HepG2 (cell line): ENCODE measurements around the gene EEF1A1. TPM values are rescaled to one million over a fixed set of nuclear protein-coding genes. Genes with fewer than 3 reads are reported as not detected.

Experiments
- ARNTL ChIP-seq: sonication (generic); formaldehyde crosslinking; IDR thresholded peaks from 2 replicates; pipeline ENCODE4 v1.4.0; 2020; ENCODE audit warnings: mild to moderate bottlenecking, missing genetic modification reagents
- ATF4 ChIP-seq, 2 experiments: fragments of 450-650 bp in 1 of 2; sonication (generic) in 1 of 2; formaldehyde crosslinking; IDR thresholded peaks; 2 replicates each; pipeline versions ENCODE4 v1.5.0 to v1.8.0; 2020 to 2022; ENCODE audit warnings: mild to moderate bottlenecking in 1 of 2, missing genetic modification reagents in 1 of 2
- BCL6 ChIP-seq: IDR thresholded peaks from 2 replicates; pipeline ENCODE4 v1.6.1; 2016; ENCODE audit warnings: missing genetic modification reagents, missing compliant biosample characterization
- CREB1 ChIP-seq, 2 experiments: fragments of 450-650 bp in 1 of 2; IDR thresholded peaks; 2 replicates each; pipeline ENCODE4 v1.6.1; 2016 to 2017; ENCODE audit warnings: control low read depth in 1 of 2, mild to moderate bottlenecking in 1 of 2, missing compliant biosample characterization in 1 of 2, missing genetic modification characterization in 1 of 2
- DBP ChIP-seq: sonication (generic); formaldehyde crosslinking; IDR thresholded peaks from 2 replicates; pipeline ENCODE4 v1.4.0; 2020; ENCODE audit warnings: missing genetic modification reagents; ENCODE audit errors: not compliant biosample characterization
- GFI1 ChIP-seq: sonication (generic); formaldehyde crosslinking; IDR thresholded peaks from 2 replicates; pipeline ENCODE4 v1.5.0; 2020; ENCODE audit warnings: missing genetic modification reagents, mild to moderate bottlenecking, borderline replicate concordance
- HNRNPH1 ChIP-seq: fragments of 200-400 bp; formaldehyde crosslinking; optimal IDR thresholded peaks from 2 replicates; pipeline ENCODE3; 2017; ENCODE audit warnings: mild to moderate bottlenecking, low read depth, low read length
- JARID2 ChIP-seq: sonication (generic); formaldehyde crosslinking; IDR thresholded peaks from 2 replicates; pipeline ENCODE4 v1.8.1; 2023; ENCODE audit warnings: missing genetic modification reagents, inconsistent platforms; ENCODE audit not compliant: insufficient replicate concordance
- MIXL1 ChIP-seq: IDR thresholded peaks from 2 replicates; pipeline ENCODE4 v1.6.1; 2016
- NCOA1 ChIP-seq: sonication (generic); formaldehyde crosslinking; IDR thresholded peaks from 2 replicates; pipeline ENCODE4 v1.9.0; 2021; ENCODE audit warnings: missing genetic modification reagents
- PHF21A ChIP-seq: sonication (generic); formaldehyde crosslinking; IDR thresholded peaks from 2 replicates; pipeline ENCODE4 v1.5.0; 2020; ENCODE audit warnings: mild to moderate bottlenecking, missing genetic modification reagents
- TFDP2 ChIP-seq: sonication (generic); formaldehyde crosslinking; IDR thresholded peaks from 2 replicates; pipeline ENCODE4 v1.4.0; 2020; ENCODE audit warnings: missing genetic modification reagents
- ZBTB4 ChIP-seq: sonication (generic); formaldehyde crosslinking; IDR thresholded peaks from 2 replicates; pipeline ENCODE4 v1.4.0; 2020; ENCODE audit warnings: missing genetic modification reagents, mild to moderate bottlenecking, borderline replicate concordance
- ZMAT5 ChIP-seq: sonication (generic); formaldehyde crosslinking; IDR thresholded peaks from 2 replicates; pipeline ENCODE4 v1.5.0; 2020; ENCODE audit warnings: mild to moderate bottlenecking, low read depth, missing genetic modification reagents, borderline replicate concordance
- ZNF101 ChIP-seq: sonication (generic); formaldehyde crosslinking; IDR thresholded peaks from 2 replicates; pipeline ENCODE4 v1.4.0; 2020; ENCODE audit warnings: mild to moderate bottlenecking, low read depth, missing genetic modification reagents, borderline replicate concordance
- ZNF18 ChIP-seq: sonication (generic); formaldehyde crosslinking; IDR thresholded peaks from 2 replicates; pipeline ENCODE4 v1.8.0; 2022; ENCODE audit warnings: mild to moderate bottlenecking, missing genetic modification reagents; ENCODE audit not compliant: insufficient replicate concordance
- ZNF670 ChIP-seq: sonication (generic); formaldehyde crosslinking; IDR thresholded peaks from 2 replicates; pipeline ENCODE4 v1.8.0; 2022; ENCODE audit warnings: mild to moderate bottlenecking, missing genetic modification reagents, borderline replicate concordance
- ZNF713 ChIP-seq: sonication (generic); formaldehyde crosslinking; IDR thresholded peaks from 2 replicates; pipeline ENCODE4 v1.4.0; 2020; ENCODE audit warnings: mild to moderate bottlenecking, missing genetic modification reagents
- polyA plus RNA-seq, 8 experiments: library from polyadenylated mRNA; depleted of rRNA in 3 of 8; stranded (reverse) in 7 of 8; unstranded in 1 of 8; fragments of >200 nt; fragmentation: Illumina TruSeq in 4 of 8; extraction: Trizol in 4 of 8; gene quantifications; 2 replicates each; pipeline versions ENCODE4 v1.2.1 to v1.2.3, GENCODE V29; 2011 to 2016; ENCODE audit warnings: low read depth in 4 of 8, missing spikeins in 1 of 8, mixed read lengths in 1 of 8; ENCODE audit not compliant: insufficient read depth in 1 of 8
- total RNA-seq, 5 experiments: library from RNA; depleted of rRNA; stranded (reverse); fragments of >200 nt; fragmentation: Illumina TruSeq; extraction: Trizol; gene quantifications; 2 replicates each; pipeline ENCODE4 v1.2.3, GENCODE V29; 2016; ENCODE audit warnings: low read depth in 1 of 5

EEF1A1 gene
- total and polyA plus RNA-seq, 2 of the 13 experiments (the other 11 are each of a cell fraction or from before 2014, with no cell fraction given) = 13,726 to 17,172 TPM

GRCh38 chr6:73566954-73567591, 46.2 kb upstream of the EEF1A1 start (continued):
- TF ChIP-seq TFDP2 (peak; percentile 79), NCOA1 (CRISPR knock-in tag) (no peak), BCL6 (peak; percentile 85), DBP (CRISPR knock-in tag) (no peak), JARID2 (CRISPR knock-in tag) (no peak), HNRNPH1 (no peak), ARNTL (CRISPR knock-in tag) (peak; percentile 80), PHF21A (CRISPR knock-in tag) (peak; percentile 96), ATF4 (CRISPR knock-in tag; IDR thresholded peaks at IDR 0.05) (peak in 1 of 2 experiments; percentile 85; a peak in 2 of 4 replicates), ZNF670 (CRISPR knock-in tag) (0 out of 2 replicates have a peak, but pooled peaks have one; percentile 17), CREB1 (IDR thresholded peaks at IDR 0.05) (no peak), CREB1 (CRISPR knock-in tag; IDR thresholded peaks at IDR 0.05) (peak; percentile 67), ZNF18 (CRISPR knock-in tag) (peak; percentile 61), ZNF713 (CRISPR knock-in tag) (no peak), MIXL1 (CRISPR knock-in tag) (peak; percentile 93), ZBTB4 (CRISPR knock-in tag) (no peak), GFI1 (CRISPR knock-in tag) (peak; percentile 72; the same call in 1 of the 2 replicates), ZMAT5 (CRISPR knock-in tag) (no peak), ZNF101 (CRISPR knock-in tag) (no peak)
